HepG2 (cell line): Measurements from ENCODE around the gene LRRC27. TPM values are rescaled to one million over a fixed set of nuclear protein-coding genes. Genes with fewer than 3 reads are reported as not detected.

ENCODE experiments used
- FLYWCH1 ChIP-seq: sonication (generic); formaldehyde crosslinking; IDR thresholded peaks from 2 replicates; pipeline ENCODE4 v1.8.1; 2023; ENCODE audit warnings: mild to moderate bottlenecking, missing genetic modification reagents
- NPAS2 ChIP-seq: sonication (generic); formaldehyde crosslinking; IDR thresholded peaks from 2 replicates; pipeline ENCODE4 v1.8.0; 2022; ENCODE audit warnings: mild to moderate bottlenecking, missing genetic modification reagents, borderline replicate concordance
- ZBTB20 ChIP-seq: sonication (generic); formaldehyde crosslinking; IDR thresholded peaks from 2 replicates; pipeline ENCODE4 v1.8.1; 2023; ENCODE audit warnings: missing genetic modification reagents, low read depth, mild to moderate bottlenecking, borderline replicate concordance
- ZNF232 ChIP-seq: sonication (generic); formaldehyde crosslinking; IDR thresholded peaks from 2 replicates; pipeline ENCODE4 v1.4.0; 2020; ENCODE audit warnings: missing genetic modification reagents, borderline replicate concordance
- polyA plus RNA-seq, 8 experiments: library from polyadenylated mRNA; depleted of rRNA in 3 of 8; stranded (reverse) in 7 of 8; unstranded in 1 of 8; fragments of >200 nt; fragmentation: Illumina TruSeq in 4 of 8; extraction: Trizol in 4 of 8; gene quantifications; 2 replicates each; pipeline versions ENCODE4 v1.2.1 to v1.2.3, GENCODE V29; 2011 to 2016; ENCODE audit warnings: low read depth in 4 of 8, missing spikeins in 1 of 8, mixed read lengths in 1 of 8; ENCODE audit not compliant: insufficient read depth in 1 of 8
- total RNA-seq, 5 experiments: library from RNA; depleted of rRNA; stranded (reverse); fragments of >200 nt; fragmentation: Illumina TruSeq; extraction: Trizol; gene quantifications; 2 replicates each; pipeline ENCODE4 v1.2.3, GENCODE V29; 2016; ENCODE audit warnings: low read depth in 1 of 5
- TF ChIP-seq, protein P1 (sequence below): sonication (generic); formaldehyde crosslinking; IDR thresholded peaks from one replicate; pipeline ENCODE4 v1.5.1; 2020; ENCODE audit warnings: mild to moderate bottlenecking, missing genetic modification reagents; ENCODE audit errors: not compliant biosample characterization
- TF ChIP-seq, protein P2 (sequence below): sonication (generic); formaldehyde crosslinking; IDR thresholded peaks from 2 replicates; pipeline ENCODE4 v1.5.0; 2020; ENCODE audit warnings: mild to moderate bottlenecking, missing genetic modification reagents
- TF ChIP-seq, protein P3 (sequence below): sonication (generic); formaldehyde crosslinking; IDR thresholded peaks from 2 replicates; pipeline ENCODE4 v1.5.1; 2020; ENCODE audit warnings: missing genetic modification reagents, mild to moderate bottlenecking, borderline replicate concordance
- TF ChIP-seq, protein P4 (sequence below): IDR thresholded peaks from 2 replicates; pipeline ENCODE4 v1.6.1; 2016; ENCODE audit warnings: low read depth
- TF ChIP-seq, protein P5 (sequence below): sonication (generic); formaldehyde crosslinking; IDR thresholded peaks from 2 replicates; pipeline ENCODE4 v1.4.0; 2020; ENCODE audit warnings: missing genetic modification reagents, borderline replicate concordance

The LRRC27 gene
- total and polyA plus RNA-seq, 2 of the 13 experiments (the other 11 are each of a cell fraction or from before 2014, with no cell fraction given), result 4.2 to 4.6 TPM

DNA sequence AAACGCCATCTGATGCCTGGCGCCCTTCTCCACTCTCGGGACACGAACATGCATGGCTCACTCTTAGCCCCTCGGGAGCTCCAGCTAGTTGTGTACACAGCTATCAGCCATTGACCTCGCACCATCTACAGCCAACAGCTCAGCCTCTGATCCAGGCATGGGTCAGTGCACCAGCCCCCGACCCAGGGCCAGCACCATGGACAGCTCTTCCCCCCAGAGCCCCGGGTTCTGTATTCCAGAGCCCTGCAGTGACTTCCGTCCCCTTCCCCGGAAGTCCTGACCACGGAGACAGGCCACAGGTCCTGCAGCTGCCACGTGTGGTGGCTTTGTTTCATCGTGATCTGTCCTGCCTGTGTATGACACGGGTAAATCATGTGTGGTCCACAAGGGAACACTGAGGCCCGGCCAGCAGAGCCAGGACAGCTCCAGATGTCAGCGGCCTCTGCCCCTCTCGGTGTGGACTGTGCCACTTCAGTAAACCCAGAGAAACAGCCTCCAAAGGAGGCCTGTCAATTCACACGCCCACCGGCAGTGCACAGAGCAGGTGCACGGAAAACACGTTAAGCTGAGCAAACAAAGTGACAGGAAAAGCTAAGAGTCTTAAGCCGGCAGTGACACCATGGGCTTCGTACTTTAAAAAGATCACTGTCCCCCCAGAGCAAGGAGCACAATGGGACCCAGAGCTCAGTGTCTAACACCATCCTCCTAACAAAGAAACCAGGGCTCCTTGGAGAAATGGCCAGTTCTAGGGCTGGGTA is 37.3 kb upstream of the LRRC27 start (continued):
- TF ChIP-seq, protein P1, sequence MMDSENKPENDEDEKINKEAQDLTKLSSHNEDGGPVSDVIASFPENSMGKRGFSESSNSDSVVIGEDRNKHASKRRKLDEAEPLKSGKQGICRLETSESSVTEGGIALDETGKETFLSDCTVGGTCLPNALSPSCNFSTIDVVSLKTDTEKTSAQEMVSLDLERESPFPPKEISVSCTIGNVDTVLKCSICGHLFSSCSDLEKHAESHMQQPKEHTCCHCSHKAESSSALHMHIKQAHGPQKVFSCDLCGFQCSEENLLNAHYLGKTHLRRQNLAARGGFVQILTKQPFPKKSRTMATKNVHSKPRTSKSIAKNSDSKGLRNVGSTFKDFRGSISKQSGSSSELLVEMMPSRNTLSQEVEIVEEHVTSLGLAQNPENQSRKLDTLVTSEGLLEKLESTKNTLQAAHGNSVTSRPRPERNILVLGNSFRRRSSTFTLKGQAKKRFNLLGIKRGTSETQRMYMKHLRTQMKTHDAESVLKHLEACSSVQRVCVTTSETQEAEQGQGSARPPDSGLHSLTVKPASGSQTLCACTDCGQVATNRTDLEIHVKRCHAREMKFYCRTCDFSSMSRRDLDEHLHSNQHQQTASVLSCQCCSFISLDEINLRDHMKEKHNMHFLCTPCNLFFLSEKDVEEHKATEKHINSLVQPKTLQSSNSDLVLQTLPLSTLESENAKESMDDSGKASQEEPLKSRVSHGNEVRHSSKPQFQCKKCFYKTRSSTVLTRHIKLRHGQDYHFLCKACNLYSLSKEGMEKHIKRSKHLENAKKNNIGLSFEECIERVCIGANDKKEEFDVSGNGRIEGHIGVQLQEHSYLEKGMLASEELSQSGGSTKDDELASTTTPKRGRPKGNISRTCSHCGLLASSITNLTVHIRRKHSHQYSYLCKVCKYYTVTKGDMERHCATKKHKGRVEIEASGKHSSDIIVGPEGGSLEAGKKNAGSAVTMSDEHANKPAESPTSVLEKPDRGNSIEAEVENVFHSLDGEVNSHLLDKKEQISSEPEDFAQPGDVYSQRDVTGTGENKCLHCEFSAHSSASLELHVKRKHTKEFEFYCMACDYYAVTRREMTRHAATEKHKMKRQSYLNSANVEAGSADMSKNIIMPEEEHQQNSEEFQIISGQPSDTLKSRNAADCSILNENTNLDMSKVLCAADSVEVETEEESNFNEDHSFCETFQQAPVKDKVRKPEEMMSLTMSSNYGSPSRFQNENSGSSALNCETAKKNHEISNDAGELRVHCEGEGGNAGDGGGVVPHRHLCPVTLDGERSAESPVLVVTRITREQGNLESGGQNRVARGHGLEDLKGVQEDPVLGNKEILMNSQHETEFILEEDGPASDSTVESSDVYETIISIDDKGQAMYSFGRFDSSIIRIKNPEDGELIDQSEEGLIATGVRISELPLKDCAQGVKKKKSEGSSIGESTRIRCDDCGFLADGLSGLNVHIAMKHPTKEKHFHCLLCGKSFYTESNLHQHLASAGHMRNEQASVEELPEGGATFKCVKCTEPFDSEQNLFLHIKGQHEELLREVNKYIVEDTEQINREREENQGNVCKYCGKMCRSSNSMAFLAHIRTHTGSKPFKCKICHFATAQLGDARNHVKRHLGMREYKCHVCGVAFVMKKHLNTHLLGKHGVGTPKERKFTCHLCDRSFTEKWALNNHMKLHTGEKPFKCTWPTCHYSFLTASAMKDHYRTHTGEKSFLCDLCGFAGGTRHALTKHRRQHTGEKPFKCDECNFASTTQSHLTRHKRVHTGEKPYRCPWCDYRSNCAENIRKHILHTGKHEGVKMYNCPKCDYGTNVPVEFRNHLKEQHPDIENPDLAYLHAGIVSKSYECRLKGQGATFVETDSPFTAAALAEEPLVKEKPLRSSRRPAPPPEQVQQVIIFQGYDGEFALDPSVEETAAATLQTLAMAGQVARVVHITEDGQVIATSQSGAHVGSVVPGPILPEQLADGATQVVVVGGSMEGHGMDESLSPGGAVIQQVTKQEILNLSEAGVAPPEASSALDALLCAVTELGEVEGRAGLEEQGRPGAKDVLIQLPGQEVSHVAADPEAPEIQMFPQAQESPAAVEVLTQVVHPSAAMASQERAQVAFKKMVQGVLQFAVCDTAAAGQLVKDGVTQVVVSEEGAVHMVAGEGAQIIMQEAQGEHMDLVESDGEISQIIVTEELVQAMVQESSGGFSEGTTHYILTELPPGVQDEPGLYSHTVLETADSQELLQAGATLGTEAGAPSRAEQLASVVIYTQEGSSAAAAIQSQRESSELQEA (CRISPR knock-in tag), result no peak
- TF ChIP-seq ZBTB20 (peak; percentile 61; the same call in 1 of the 2 replicates), FLYWCH1 (CRISPR knock-in tag) (no peak), ZNF232 (peak; percentile 89; the same call in 1 of the 2 replicates), NPAS2 (no peak)
- TF ChIP-seq, protein P2, sequence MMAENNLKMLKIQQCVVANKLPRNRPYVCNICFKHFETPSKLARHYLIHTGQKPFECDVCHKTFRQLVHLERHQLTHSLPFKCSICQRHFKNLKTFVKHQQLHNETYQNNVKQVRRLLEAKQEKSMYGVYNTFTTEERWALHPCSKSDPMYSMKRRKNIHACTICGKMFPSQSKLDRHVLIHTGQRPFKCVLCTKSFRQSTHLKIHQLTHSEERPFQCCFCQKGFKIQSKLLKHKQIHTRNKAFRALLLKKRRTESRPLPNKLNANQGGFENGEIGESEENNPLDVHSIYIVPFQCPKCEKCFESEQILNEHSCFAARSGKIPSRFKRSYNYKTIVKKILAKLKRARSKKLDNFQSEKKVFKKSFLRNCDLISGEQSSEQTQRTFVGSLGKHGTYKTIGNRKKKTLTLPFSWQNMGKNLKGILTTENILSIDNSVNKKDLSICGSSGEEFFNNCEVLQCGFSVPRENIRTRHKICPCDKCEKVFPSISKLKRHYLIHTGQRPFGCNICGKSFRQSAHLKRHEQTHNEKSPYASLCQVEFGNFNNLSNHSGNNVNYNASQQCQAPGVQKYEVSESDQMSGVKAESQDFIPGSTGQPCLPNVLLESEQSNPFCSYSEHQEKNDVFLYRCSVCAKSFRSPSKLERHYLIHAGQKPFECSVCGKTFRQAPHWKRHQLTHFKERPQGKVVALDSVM (CRISPR knock-in tag), result no peak
- TF ChIP-seq, protein P3, sequence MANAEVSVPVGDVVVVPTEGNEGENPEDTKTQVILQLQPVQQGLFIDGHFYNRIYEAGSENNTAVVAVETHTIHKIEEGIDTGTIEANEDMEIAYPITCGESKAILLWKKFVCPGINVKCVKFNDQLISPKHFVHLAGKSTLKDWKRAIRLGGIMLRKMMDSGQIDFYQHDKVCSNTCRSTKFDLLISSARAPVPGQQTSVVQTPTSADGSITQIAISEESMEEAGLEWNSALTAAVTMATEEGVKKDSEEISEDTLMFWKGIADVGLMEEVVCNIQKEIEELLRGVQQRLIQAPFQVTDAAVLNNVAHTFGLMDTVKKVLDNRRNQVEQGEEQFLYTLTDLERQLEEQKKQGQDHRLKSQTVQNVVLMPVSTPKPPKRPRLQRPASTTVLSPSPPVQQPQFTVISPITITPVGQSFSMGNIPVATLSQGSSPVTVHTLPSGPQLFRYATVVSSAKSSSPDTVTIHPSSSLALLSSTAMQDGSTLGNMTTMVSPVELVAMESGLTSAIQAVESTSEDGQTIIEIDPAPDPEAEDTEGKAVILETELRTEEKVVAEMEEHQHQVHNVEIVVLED (CRISPR knock-in tag), result no peak
- TF ChIP-seq, protein P4, sequence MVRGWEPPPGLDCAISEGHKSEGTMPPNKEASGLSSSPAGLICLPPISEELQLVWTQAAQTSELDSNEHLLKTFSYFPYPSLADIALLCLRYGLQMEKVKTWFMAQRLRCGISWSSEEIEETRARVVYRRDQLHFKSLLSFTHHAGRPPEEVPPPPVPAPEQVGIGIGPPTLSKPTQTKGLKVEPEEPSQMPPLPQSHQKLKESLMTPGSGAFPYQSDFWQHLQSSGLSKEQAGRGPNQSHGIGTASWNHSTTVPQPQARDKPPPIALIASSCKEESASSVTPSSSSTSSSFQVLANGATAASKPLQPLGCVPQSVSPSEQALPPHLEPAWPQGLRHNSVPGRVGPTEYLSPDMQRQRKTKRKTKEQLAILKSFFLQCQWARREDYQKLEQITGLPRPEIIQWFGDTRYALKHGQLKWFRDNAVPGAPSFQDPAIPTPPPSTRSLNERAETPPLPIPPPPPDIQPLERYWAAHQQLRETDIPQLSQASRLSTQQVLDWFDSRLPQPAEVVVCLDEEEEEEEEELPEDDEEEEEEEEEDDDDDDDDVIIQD (CRISPR knock-in tag), result no peak
- TF ChIP-seq, protein P5, sequence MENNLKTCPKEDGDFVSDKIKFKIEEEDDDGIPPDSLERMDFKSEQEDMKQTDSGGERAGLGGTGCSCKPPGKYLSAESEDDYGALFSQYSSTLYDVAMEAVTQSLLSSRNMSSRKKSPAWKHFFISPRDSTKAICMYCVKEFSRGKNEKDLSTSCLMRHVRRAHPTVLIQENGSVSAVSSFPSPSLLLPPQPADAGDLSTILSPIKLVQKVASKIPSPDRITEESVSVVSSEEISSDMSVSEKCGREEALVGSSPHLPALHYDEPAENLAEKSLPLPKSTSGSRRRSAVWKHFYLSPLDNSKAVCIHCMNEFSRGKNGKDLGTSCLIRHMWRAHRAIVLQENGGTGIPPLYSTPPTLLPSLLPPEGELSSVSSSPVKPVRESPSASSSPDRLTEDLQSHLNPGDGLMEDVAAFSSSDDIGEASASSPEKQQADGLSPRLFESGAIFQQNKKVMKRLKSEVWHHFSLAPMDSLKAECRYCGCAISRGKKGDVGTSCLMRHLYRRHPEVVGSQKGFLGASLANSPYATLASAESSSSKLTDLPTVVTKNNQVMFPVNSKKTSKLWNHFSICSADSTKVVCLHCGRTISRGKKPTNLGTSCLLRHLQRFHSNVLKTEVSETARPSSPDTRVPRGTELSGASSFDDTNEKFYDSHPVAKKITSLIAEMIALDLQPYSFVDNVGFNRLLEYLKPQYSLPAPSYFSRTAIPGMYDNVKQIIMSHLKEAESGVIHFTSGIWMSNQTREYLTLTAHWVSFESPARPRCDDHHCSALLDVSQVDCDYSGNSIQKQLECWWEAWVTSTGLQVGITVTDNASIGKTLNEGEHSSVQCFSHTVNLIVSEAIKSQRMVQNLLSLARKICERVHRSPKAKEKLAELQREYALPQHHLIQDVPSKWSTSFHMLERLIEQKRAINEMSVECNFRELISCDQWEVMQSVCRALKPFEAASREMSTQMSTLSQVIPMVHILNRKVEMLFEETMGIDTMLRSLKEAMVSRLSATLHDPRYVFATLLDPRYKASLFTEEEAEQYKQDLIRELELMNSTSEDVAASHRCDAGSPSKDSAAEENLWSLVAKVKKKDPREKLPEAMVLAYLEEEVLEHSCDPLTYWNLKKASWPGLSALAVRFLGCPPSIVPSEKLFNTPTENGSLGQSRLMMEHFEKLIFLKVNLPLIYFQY (CRISPR knock-in tag), result 0 out of 2 replicates have a peak, but pooled peaks have one; percentile 39
